ENCODE data around the gene HDGFL3.

- TF ChIP-seq EZH2 (IDR thresholded peaks at IDR 0.05; ENCODE audit: borderline replicate concordance, low read depth, low read length, severe bottlenecking): no peak
- TF ChIP-seq, protein P1, sequence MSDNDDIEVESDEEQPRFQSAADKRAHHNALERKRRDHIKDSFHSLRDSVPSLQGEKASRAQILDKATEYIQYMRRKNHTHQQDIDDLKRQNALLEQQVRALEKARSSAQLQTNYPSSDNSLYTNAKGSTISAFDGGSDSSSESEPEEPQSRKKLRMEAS (IDR thresholded peaks at IDR 0.05; ENCODE audit: insufficient read depth, insufficient read length): no peak
- no peak for TF ChIP-seq CTCF (IDR thresholded peaks at IDR 0.05; ENCODE audit: extremely low read depth in 1 of 2, insufficient read depth in 1 of 2, low read depth in 1 of 2, low read length in 2 of 2)
- no peak for TF ChIP-seq POLR2A (IDR thresholded peaks at IDR 0.05; ENCODE audit: low read depth, low read length)
- no peak for TF ChIP-seq POLR2AphosphoS5 (IDR thresholded peaks at IDR 0.05; ENCODE audit: insufficient read depth, low read depth, low read length)
- TF ChIP-seq JUN (IDR thresholded peaks at IDR 0.05; ENCODE audit: borderline replicate concordance, insufficient read depth, insufficient read length, low read depth): no peak
- no peak for TF ChIP-seq GATA2 (IDR thresholded peaks at IDR 0.05; ENCODE audit: insufficient read depth, insufficient read length, low read depth, low read length)
- no peak for TF ChIP-seq FOS (IDR thresholded peaks at IDR 0.05; ENCODE audit: borderline replicate concordance, insufficient read depth, low read length)
Observed at GRCh38 chr15:83210619-83211018, 3.0 kb upstream of the HDGFL3 start.

All from endothelial cell of umbilical vein (primary cell).